ACC112 (cell line): ENCODE data around the gene LYPD6.

Experiments used
- H2AFZ ChIP-seq: fragments of 200-600 bp; sonication (generic); one replicate; pipeline ENCODE4 v1.6.0; 2017; ENCODE audit warnings: antibody characterized with exemption, low read length; ENCODE audit not compliant: unreplicated experiment
- H3K27ac ChIP-seq: fragments of 200-600 bp; sonication (generic); 2 replicates; pipeline ENCODE4 v1.5.1; 2014; ENCODE audit warnings: low read depth, mild to moderate bottlenecking, antibody characterized with exemption, low read length, moderate library complexity
- H3K27me3 ChIP-seq: fragments of 200-600 bp; sonication (generic); 2 replicates; pipeline ENCODE4 v1.6.1; 2014; ENCODE audit warnings: mild to moderate bottlenecking, antibody characterized with exemption, low read length, moderate library complexity, mixed read lengths; ENCODE audit not compliant: insufficient read depth
- H3K36me3 ChIP-seq: fragments of 200-600 bp; sonication (generic); 2 replicates; pipeline ENCODE4 v1.6.1; 2016; ENCODE audit warnings: mild to moderate bottlenecking, antibody characterized with exemption, low read length, moderate library complexity, mixed read lengths; ENCODE audit not compliant: insufficient read depth
- H3K4me1 ChIP-seq: fragments of 200-600 bp; sonication (generic); one replicate; pipeline ENCODE4 v1.6.1; 2016; ENCODE audit warnings: low read length, mixed read lengths; ENCODE audit not compliant: insufficient read depth, unreplicated experiment, control insufficient read depth
- H3K4me3 ChIP-seq: fragments of 200-600 bp; sonication (generic); 2 replicates; pipeline ENCODE4 v1.5.1; 2014; ENCODE audit warnings: mild to moderate bottlenecking, low read depth, low read length
- H3K79me2 ChIP-seq: fragments of 200-600 bp; sonication (generic); one replicate; pipeline ENCODE4 v1.6.0; 2016; ENCODE audit warnings: low read length; ENCODE audit not compliant: control insufficient read depth, unreplicated experiment, insufficient read depth

Gene LYPD6

GRCh38 chr2:149422991-149423338 lies 92.6 kb downstream of the LYPD6 start:
- H2AFZ ChIP-seq = no peak overlapping the region
- H3K79me2 ChIP-seq = no peaks in the 10 kb centered on the region
- no peaks in the 10 kb centered on the region for H3K36me3 ChIP-seq
- peaks cover 11% of the 10 kb centered on the region for H3K4me1 ChIP-seq
- no peaks in the 10 kb centered on the region for H3K27me3 ChIP-seq
- H3K27ac ChIP-seq = no peak overlapping the region
- H3K4me3 ChIP-seq = no peak overlapping the region

GRCh38 chr2:149423630-149424029 lies 93.2 kb downstream of the LYPD6 start:
- no peaks in the 10 kb centered on the region for H3K27me3 ChIP-seq
- peaks cover 11% of the 10 kb centered on the region for H3K4me1 ChIP-seq
- H3K79me2 ChIP-seq = no peaks in the 10 kb centered on the region
- H3K36me3 ChIP-seq = no peaks in the 10 kb centered on the region
- H3K27ac ChIP-seq = no peak overlapping the region
- no peak overlapping the region for H2AFZ ChIP-seq
- H3K4me3 ChIP-seq = no peak overlapping the region

GRCh38 chr2:149427387-149427786 lies 97.0 kb downstream of the LYPD6 start:
- Histone ChIP-seq H3K4me3 (no peak overlapping the region), H3K79me2 (no peaks in the 10 kb centered on the region), H3K27me3 (peaks cover 8% of the 10 kb centered on the region; the same call in 1 of the 2 replicates), H3K27ac (no peak overlapping the region), H3K36me3 (no peaks in the 10 kb centered on the region), H3K4me1 (peaks cover 6% of the 10 kb centered on the region), H2AFZ (no peak overlapping the region)

- Histone ChIP-seq H2AFZ (no peak overlapping the region), H3K27ac (no peak overlapping the region), H3K36me3 (no peaks in the 10 kb centered on the region), H3K4me1 (no peaks in the 10 kb centered on the region), H3K27me3 (peaks cover 8% of the 10 kb centered on the region; the same call in 1 of the 2 replicates), H3K79me2 (no peaks in the 10 kb centered on the region), H3K4me3 (no peak overlapping the region)
Measured at GRCh38 chr2:149428783-149429182, 98.4 kb downstream of the LYPD6 start.

- Histone ChIP-seq H3K27me3 (peaks cover 8% of the 10 kb centered on the region; the same call in 1 of the 2 replicates), H3K79me2 (no peaks in the 10 kb centered on the region), H3K4me3 (no peak overlapping the region), H3K27ac (no peak overlapping the region), H3K4me1 (no peaks in the 10 kb centered on the region), H2AFZ (no peak overlapping the region), H3K36me3 (no peaks in the 10 kb centered on the region)
Measured at GRCh38 chr2:149430743-149431736, 100.7 kb downstream of the LYPD6 start.

- H3K27ac ChIP-seq = no peak overlapping the region
- 0 out of 2 replicates have a peak, but pooled peaks cover 3% of the 10 kb centered on the region for H3K27me3 ChIP-seq
- H3K4me3 ChIP-seq = no peak overlapping the region
- no peaks in the 10 kb centered on the region for H3K36me3 ChIP-seq
- no peaks in the 10 kb centered on the region for H3K79me2 ChIP-seq
- H3K4me1 ChIP-seq = no peaks in the 10 kb centered on the region
- H2AFZ ChIP-seq = no peak overlapping the region
Measured at GRCh38 chr2:149438330-149438960, 108.1 kb downstream of the LYPD6 start.

- H3K79me2 ChIP-seq = no peaks in the 10 kb centered on the region
- H3K27me3 ChIP-seq = 0 out of 2 replicates have a peak, but pooled peaks cover 3% of the 10 kb centered on the region
- H3K36me3 ChIP-seq = no peaks in the 10 kb centered on the region
- no peak overlapping the region for H3K27ac ChIP-seq
- H2AFZ ChIP-seq = no peak overlapping the region
- H3K4me1 ChIP-seq = no peaks in the 10 kb centered on the region
- H3K4me3 ChIP-seq = no peak overlapping the region
Measured at GRCh38 chr2:149441255-149441654, 110.9 kb downstream of the LYPD6 start.

- H3K4me1 ChIP-seq = no peaks in the 10 kb centered on the region
- H3K4me3 ChIP-seq = no peak overlapping the region
- no peak overlapping the region for H2AFZ ChIP-seq
- no peaks in the 10 kb centered on the region for H3K36me3 ChIP-seq
- H3K27ac ChIP-seq = no peak overlapping the region
- H3K79me2 ChIP-seq = no peaks in the 10 kb centered on the region
- H3K27me3 ChIP-seq = 0 out of 2 replicates have a peak, but pooled peaks cover 3% of the 10 kb centered on the region
Measured at GRCh38 chr2:149442346-149442745, 112.0 kb downstream of the LYPD6 start.

GRCh38 chr2:149443150-149443549 lies 112.8 kb downstream of the LYPD6 start:
- Histone ChIP-seq H3K27ac (no peak overlapping the region), H3K27me3 (no peaks in the 10 kb centered on the region), H3K36me3 (no peaks in the 10 kb centered on the region), H3K4me1 (no peaks in the 10 kb centered on the region), H2AFZ (no peak overlapping the region), H3K4me3 (no peak overlapping the region), H3K79me2 (no peaks in the 10 kb centered on the region)

GRCh38 chr2:149446748-149447147 lies 116.4 kb downstream of the LYPD6 start:
- Histone ChIP-seq H3K27me3 (no peaks in the 10 kb centered on the region), H3K36me3 (no peaks in the 10 kb centered on the region), H3K79me2 (no peaks in the 10 kb centered on the region), H3K4me1 (no peaks in the 10 kb centered on the region), H2AFZ (no peak overlapping the region), H3K27ac (no peak overlapping the region), H3K4me3 (no peak overlapping the region)
